GM21576 (cell line): ENCODE results near the gene ARFIP2.

ENCODE experiments used
- ATAC-seq: cut with Tn5 transposase; IDR thresholded peaks from one replicate; pipeline ENCODE4 v1.9.1; 2021; ENCODE audit warnings: mild to moderate bottlenecking, moderate library complexity; ENCODE audit not compliant: unreplicated experiment

Gene ARFIP2

GRCh38 chr11:6443269-6444003, 37.7 kb downstream of the ARFIP2 start:
- ATAC-seq = peak; percentile 77

DNA sequence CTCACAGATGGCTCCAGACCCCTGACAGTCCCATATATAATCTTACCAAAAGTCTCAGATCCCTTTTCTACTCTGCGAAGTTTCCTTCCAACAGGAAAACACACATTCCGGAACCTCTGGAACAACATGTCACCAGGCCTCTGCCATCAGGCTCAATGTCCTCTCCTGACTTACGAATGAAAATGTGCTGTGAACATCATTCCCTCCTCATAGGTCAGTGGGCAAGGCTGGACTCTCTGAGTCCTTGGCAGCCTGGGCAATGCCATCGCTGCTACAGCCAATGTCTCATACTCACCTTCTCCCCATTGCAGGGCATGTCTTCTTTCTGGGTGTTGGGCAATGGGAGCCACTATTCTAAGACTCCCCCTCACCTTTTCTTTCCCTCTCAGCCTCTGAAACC, 38.7 kb downstream of the ARFIP2 start:
- no peak for ATAC-seq

DNA sequence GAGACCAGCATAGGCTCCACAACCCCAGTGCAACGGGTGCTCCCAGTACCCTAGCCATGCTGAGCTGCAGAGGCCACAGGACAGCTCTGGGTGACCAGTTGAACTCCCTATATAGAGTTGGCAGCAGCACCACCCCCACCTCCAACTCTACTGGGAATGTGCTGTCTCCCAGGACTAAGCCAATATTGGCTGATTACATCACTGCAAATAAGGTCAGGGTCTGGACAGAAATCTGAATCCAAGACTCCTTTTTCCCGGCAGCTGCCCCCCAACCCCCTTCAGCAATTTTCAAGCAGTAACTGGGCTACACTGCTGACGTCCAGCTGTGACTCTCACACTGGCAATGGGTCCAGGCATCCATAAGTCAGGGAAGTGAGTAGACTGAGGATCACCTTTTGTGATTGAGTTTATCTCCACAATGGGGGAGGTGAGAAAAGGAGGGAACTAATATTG, 40.2 kb downstream of the ARFIP2 start, which contains the start of gene HPX:
Gene HPX, minus strand, starts transcription at position 82 of the 453 bp plus-strand sequence. Its CDS starts 24 bp downstream, at position 58.
- no peak for ATAC-seq

GRCh38 chr11:6438979-6439571, 42.1 kb downstream of the ARFIP2 start:
- ATAC-seq = no peak

GRCh38 chr11:6437993-6438392, 43.1 kb downstream of the ARFIP2 start:
- no peak for ATAC-seq

DNA sequence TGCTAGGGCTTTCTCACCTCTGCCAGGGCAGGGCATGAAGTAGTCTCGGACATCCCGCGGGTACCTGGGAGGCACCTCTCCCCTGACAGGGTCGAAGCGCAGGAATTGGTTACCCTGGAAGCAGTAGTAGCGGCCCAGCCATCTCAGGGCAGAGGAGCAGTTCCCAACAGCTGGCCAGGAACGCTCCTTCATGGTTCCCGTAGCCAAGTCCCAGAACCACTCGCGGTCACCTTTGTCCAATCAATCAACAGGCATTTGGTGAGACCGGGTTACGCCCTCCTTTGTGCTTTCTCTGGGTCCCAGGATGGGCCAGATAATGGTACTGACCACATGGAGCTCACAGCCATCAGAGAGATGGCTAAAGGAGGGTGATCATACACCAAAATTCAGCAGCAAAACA, 43.7 kb downstream of the ARFIP2 start:
- ATAC-seq = no peak

DNA sequence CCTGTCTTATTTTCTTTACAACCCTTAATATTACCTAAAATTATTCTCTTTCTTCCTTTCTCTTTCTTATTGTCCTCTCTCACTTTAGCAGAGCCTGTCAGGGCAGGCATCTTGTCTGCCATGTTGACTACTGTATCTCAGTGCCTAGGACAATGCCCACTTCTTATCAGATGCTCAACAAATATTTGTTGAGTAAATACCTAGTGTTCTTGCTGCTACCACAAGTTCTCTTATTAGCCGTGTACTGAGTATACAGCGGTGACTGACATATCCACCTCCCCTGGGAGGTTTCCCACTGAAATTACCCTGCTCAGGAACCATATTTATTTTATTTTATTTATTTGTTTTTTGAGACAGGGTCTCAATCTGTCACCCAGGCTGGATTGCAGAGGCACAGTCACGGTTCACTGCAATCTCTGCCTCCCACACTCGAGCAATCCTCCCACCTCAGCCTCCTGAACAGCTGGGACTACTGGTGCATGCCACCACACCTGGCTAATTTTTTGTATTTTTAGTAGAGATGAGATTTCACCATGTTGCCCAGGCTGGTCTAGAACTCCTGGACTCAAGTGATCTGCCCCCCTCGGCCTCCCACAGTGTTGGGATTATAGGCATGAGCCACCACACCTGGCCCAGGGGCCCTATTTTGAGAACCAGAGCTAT, 47.0 kb downstream of the ARFIP2 start:
- ATAC-seq = peak; percentile 39

DNA sequence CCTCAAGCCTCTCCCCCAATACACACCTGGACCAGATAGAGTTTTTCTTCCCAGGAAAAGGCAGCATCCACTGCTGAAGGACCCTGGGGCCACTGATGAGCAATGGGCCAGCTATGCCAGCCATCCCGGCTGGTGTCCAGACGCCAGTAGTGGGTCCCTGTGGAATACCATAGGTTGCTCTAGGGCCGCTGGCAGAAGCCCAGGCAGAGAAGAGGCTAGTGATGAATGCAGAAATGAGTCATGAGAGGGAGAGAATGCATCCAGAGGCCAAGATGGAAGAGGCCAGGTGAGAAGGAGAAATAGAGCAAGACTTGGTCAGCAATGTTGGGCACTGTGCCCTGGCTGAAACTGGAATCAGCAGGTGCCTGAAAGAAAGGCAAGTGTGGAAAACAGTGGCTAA, 49.3 kb downstream of the ARFIP2 start:
- ATAC-seq = no peak

DNA sequence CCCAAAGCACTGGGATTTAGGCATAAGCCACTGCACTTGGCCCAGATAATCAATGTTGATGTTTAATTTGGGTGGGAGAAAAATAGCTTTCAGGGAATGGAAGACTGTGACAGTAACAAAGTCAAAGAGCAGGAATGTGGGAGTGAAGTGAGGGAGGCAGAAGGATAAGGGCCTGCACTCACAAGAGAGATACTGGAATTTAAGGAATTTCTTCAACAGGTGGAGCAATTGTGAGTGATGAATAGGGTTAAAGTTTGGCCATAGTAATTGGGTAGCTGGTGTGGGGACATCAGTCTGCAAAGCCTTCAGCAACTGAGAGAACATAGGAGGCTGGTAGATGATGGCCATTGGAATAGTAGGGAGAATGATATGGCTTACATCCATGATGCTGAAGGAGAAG, 53.6 kb downstream of the ARFIP2 start:
- no peak for ATAC-seq
